Parietal lobe (tissue), 1 donor: ENCODE data around the gene OVOL3. TPM values are rescaled to one million over a fixed set of nuclear protein-coding genes. Genes with fewer than 3 reads are reported as not detected.

Experiments used
- total RNA-seq: library from RNA; depleted of rRNA; stranded (reverse); fragments of >200 nt; gene quantifications from one replicate; pipeline ENCODE4 v1.2.3, GENCODE V29; 2014

Gene OVOL3
- not detected for total RNA-seq

GRCh38 chr19:36110487-36111199 lies at the start of gene OVOL3:
OVOL3 (plus strand) TSS chr19:36111143; CDS start chr19:36111203, 60 bp downstream.

DNA sequence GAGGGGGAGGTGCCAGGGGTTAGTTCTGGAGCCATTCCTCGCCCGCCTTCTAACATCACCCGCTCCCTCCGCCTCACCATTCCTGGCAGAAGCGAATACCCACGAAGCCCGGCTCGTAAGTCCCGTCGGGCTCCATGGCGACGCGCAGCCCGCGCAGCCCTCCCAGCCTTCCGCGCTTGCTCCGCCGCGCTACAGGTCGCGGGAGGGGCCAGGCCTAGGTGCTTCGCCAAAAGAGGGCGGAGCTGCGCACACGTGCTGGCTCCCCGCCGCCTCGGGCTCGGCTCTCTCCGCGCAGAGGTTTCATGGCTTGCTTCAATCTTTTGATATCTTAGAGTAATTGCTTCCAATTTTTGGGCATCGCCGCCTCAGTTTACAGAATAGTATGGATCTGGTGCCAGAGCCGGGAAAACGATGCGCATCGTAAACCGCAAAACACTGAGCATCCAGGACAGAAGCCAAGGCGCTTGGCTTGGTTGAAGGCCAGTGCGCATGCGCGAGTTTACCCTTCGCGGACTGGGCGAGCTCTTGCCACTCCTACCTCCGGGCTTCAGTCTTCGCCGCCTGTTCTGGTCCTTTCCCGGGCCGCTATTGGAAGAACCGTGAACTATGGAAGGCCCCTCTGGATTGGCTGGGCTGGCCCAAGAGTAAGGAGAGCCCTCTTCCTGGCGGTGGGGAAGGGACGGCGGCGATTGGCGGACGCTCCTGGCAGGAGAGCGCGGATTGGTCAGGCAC lies 3.9 kb downstream of the OVOL3 start, which contains the start of gene POLR2I:
Gene POLR2I, minus strand, starts transcription at position 155 of the 732 bp plus-strand sequence. Its CDS starts 19 bp downstream, at position 136.

DNA sequence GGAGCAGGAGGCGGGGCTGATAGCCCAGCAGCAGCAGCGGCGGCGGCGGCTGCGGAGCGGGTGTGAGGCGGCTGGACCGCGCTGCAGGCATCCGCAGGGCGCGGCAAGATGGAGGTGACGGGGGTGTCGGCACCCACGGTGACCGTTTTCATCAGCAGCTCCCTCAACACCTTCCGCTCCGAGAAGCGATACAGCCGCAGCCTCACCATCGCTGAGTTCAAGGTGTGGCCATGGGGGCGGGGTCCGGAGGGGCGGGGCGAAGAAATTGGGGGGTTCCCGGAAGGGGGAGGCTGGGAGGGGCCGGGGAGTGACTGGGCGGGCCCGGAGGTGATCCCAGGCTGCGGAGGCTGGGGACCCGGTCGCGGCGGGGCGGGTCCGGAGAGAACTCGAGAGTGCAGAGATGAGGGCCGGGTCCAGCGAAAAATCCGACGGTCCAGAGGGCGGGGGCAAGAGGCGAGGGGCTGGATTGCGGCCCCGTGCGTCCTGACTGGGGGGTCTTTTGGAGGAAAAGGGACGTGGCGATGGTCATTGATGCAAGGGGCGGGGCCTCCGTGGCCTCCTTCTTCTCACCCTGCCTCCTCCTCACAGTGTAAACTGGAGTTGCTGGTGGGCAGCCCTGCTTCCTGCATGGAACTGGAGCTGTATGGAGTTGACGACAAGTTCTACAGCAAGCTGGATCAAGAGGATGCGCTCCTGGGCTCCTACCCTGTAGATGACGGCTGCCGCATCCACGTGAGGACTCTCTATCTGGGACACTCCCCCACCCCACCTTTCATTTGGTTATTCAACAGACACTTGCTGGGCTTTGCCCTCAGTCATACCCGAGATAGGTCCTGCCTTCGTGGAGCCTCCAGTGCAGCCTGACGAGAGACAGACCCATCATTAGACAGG lies 4.8 kb downstream of the OVOL3 start, which contains the start of gene TBCB:
Gene TBCB, plus strand, starts transcription at position 16 of the 891 bp plus-strand sequence. Its CDS starts 93 bp downstream, at position 109.

DNA sequence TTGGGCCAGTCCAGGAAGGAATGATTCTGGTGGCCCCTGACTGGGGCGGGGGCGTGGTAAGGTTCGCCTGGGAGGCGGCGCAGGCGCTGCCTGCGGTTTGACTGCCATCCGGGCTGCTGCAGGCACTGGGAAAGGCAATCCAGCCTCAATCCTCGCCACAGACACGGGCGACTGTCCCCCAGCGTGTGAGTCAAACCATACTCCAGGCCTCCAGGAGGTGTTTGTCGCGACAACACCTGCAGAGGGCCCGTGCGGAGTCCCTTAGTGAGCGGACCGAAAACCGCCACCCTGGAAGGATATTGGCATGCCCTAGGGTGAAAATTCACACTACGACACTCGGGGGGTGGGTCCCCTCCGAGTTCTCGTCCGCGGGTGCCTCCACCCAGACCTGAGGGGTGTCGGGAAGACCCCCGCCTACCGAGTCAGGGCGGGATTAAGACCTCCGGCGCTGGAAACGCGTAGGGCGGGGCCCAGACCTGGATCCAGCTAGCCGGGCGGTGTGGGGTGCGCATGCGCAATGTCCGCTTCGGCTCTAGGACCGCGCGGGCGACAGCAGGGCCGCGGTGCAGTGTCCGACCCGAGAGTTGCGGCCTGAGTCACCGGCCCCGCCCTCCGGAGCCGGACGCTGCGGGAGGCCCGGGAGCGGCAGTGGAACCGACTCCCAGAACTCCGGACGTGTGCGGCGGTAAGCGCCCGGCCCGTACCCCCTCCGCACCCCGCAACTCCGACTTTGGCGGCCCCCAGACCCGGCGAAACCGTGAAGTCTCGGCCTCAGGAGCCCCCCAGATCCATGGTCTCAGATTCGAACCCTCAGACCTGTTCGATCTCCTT lies 28.7 kb downstream of the OVOL3 start, which contains the start of gene CAPNS1:
Gene CAPNS1, plus strand, starts transcription at position 594 of the 831 bp plus-strand sequence. CDS start 946 bp downstream, outside the sequence.

DNA sequence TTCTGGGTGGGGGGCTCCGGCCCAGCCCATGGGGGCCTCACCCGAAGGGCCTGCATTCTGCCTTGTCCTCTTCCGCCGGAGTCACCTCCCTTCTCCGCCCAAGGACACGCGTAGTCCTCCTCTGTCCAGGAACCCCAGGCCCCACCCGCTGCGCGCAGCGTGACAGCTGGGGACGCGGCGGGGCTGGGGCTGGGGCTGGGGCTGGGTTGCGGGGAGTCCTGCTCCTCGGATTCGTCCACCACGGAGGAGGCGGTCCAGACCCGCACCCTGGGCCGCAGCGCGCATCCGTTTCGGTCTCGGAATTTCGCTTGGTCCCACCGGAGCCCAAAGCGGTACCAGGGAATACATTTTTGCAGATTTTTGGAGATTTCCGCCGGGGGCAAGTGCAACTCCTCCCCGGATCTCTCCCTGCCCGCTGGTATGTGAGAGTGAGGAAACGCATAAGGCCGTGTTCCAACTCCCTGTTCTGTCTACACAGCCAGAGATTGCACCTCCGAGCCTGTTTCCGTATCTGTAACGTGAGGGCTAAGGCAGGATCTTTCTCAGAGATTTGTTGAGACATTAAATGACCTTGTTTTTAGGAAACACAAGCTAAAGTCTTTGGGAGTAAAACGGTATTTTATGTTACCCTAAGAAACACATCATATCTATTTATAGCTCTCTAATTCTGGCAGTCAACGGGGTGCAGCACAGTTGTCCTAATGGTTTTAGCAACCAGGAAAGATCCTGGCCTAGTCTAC lies 41.6 kb downstream of the OVOL3 start, which contains the start of gene COX7A1:
Gene COX7A1, minus strand, starts transcription at position 96 of the 740 bp plus-strand sequence. Its CDS starts 40 bp downstream, at position 56.

Other genes with a start within 250 kb of the OVOL3 start
- 197 TPM for gene APLP1, start 242.6 kb upstream of the OVOL3 start, total RNA-seq
- gene NFKBID, start 210.6 kb upstream of the OVOL3 start, total RNA-seq, result 3.8 TPM
- 1.6 TPM for gene HCST, start 208.6 kb upstream of the OVOL3 start, total RNA-seq
- gene TYROBP, start 202.8 kb upstream of the OVOL3 start, total RNA-seq, result 3.4 TPM
- gene LRFN3, start 174.8 kb upstream of the OVOL3 start, total RNA-seq, result 15.7 TPM
- gene SDHAF1, start 116.0 kb upstream of the OVOL3 start, total RNA-seq, result 13.5 TPM
- 0.63 TPM for gene SYNE4, start 102.3 kb upstream of the OVOL3 start, total RNA-seq
- 9.7 TPM for gene ALKBH6, start 96.9 kb upstream of the OVOL3 start, total RNA-seq
- gene CLIP3, start 78.3 kb upstream of the OVOL3 start, total RNA-seq, result 59.5 TPM
- 1.9 TPM for gene THAP8, start 56.9 kb upstream of the OVOL3 start, total RNA-seq
- gene WDR62, start 56.2 kb upstream of the OVOL3 start, total RNA-seq, result 3.1 TPM
- gene POLR2I, start 3.7 kb downstream of the OVOL3 start, total RNA-seq, result 69.2 TPM
- 385 TPM for gene TBCB, start 4.3 kb downstream of the OVOL3 start, total RNA-seq
- gene CAPNS1, start 28.9 kb downstream of the OVOL3 start, total RNA-seq, result 77.6 TPM
- 1.3 TPM for gene COX7A1, start 41.3 kb downstream of the OVOL3 start, total RNA-seq
- 30.0 TPM for gene ZNF565, start 103.5 kb downstream of the OVOL3 start, total RNA-seq
- gene ZNF146, start 104.0 kb downstream of the OVOL3 start, total RNA-seq, result 115 TPM